GM10266 (cell line): ENCODE results near the gene INO80B.

Source experiments
- DNase-seq: peaks from one replicate; pipeline ENCODE4 v3.0.0; 2012; ENCODE audit errors: extremely low spot score
- CTCF ChIP-seq: IDR thresholded peaks from 2 replicates; pipeline ENCODE4 v1.5.1; 2012; ENCODE audit warnings: mild to moderate bottlenecking, low read depth; ENCODE audit not compliant: control insufficient read depth, insufficient read depth; ENCODE audit errors: missing control alignments

Gene INO80B

GRCh38 chr2:74454654-74455511, at the start of gene INO80B:
Gene INO80B (plus strand): TSS chr2:74455087. CDS start chr2:74455117, 30 bp downstream.
- no peak for TF ChIP-seq CTCF
- peak; percentile 91 for DNase-seq

GRCh38 chr2:74406035-74406434, 48.9 kb upstream of the INO80B start:
- DNase-seq: no peak

GRCh38 chr2:74407682-74408081, 47.2 kb upstream of the INO80B start:
- DNase-seq: no peak
- no peak for TF ChIP-seq CTCF

More at GRCh38 chr2:74406035-74406434, 48.9 kb upstream of the INO80B start:
- TF ChIP-seq CTCF: no peak

- DNase-seq: peak; percentile 12
- no peak for TF ChIP-seq CTCF
Measured at GRCh38 chr2:74413001-74413698, 41.7 kb upstream of the INO80B start.

GRCh38 chr2:74414441-74414840, 40.4 kb upstream of the INO80B start:
- DNase-seq: peak; percentile 17

GRCh38 chr2:74414881-74415761, 39.8 kb upstream of the INO80B start:
- peak; percentile 44 for TF ChIP-seq CTCF
- DNase-seq: peak; percentile 67

More at GRCh38 chr2:74414441-74414840, 40.4 kb upstream of the INO80B start:
- TF ChIP-seq CTCF: no peak
